Heart left ventricle (tissue), 16 donors: Measurements from ENCODE around the gene SNX3. TPM values are rescaled to one million over a fixed set of nuclear protein-coding genes. Genes with fewer than 3 reads are reported as not detected.

Experiments
- ATAC-seq, 4 donors: fragments of 200-7000 bp; cut with Tn5 transposase; one replicate each; pipeline ENCODE4 v1.9.1; 2020 to 2022; ENCODE audit warnings: moderate library complexity in 4 of 4, mild to moderate bottlenecking in 3 of 4, moderate number of reproducible peaks in 1 of 4
- DNase-seq, 5 donors: peaks; one replicate each; pipeline ENCODE4 v3.0.0-alpha.2; 2020
- H3K27ac ChIP-seq, 12 donors: fragments of 200-600 bp; sonication (generic) in 4 of 12; one replicate each; pipeline versions ENCODE4 v1.5.0 to v1.8.0; 2016 to 2022; ENCODE audit warnings: mild to moderate bottlenecking in 2 of 12
- H3K27me3 ChIP-seq, 9 donors: fragments of 200-600 bp; sonication (generic) in 2 of 9; one replicate each; pipeline versions ENCODE4 v1.5.1 to v1.8.0; 2016 to 2022; ENCODE audit warnings: mild to moderate bottlenecking in 3 of 9
- H3K36me3 ChIP-seq, 9 donors: fragments of 200-600 bp; sonication (generic) in 2 of 9; one replicate each; pipeline versions ENCODE4 v1.5.0 to v1.8.0; 2018 to 2022; ENCODE audit warnings: mild to moderate bottlenecking in 2 of 9
- H3K4me1 ChIP-seq, 12 donors: fragments of 200-600 bp; sonication (generic) in 4 of 12; one replicate each; pipeline versions ENCODE4 v1.5.0 to v1.8.0; 2016 to 2022; ENCODE audit warnings: mild to moderate bottlenecking in 3 of 12
- H3K4me3 ChIP-seq, 12 donors: fragments of 200-600 bp; sonication (generic) in 4 of 12; one replicate each; pipeline versions ENCODE4 v1.5.0 to v1.8.0; 2017 to 2022; ENCODE audit warnings: mild to moderate bottlenecking in 9 of 12, moderate library complexity in 4 of 12
- H3K9me3 ChIP-seq, 12 donors: fragments of 200-600 bp; sonication (generic) in 4 of 12; one replicate each; pipeline versions ENCODE4 v1.5.0 to v1.8.0; 2016 to 2022; ENCODE audit warnings: mild to moderate bottlenecking in 1 of 12
- CTCF ChIP-seq, 12 donors: fragments of 200-600 bp; sonication (generic) in 4 of 12; IDR thresholded peaks; one replicate each; pipeline versions ENCODE4 v1.5.0 to v1.8.0; 2018 to 2022; ENCODE audit warnings: antibody characterized with exemption in 12 of 12, mild to moderate bottlenecking in 5 of 12
- POLR2A ChIP-seq, 2 donors: fragments of 450-650 bp; IDR thresholded peaks; one replicate each; pipeline ENCODE4 v1.6.1; 2017; ENCODE audit warnings: antibody characterized with exemption in 2 of 2, mild to moderate bottlenecking in 2 of 2, moderate library complexity in 2 of 2
- WGBS, 4 donors: extraction: QIAGEN DNeasy Blood & Tissue Kit in 2 of 4; methylation state at CpG; one replicate each; pipeline versions ENCODE4 v1.1.5 to v1.1.7; 2013 to 2018; 5-methylcytosine and 5-hydroxymethylcytosine counted together
- intact Hi-C, 10 donors: fragments of 100-400 bp; cut with DNase I; formaldehyde crosslinking; loops; one replicate each; pipeline versions ENCODE4 v1.11.1 to v1.14.2; 2022
- polyA plus RNA-seq, 2 donors: library from polyadenylated mRNA; stranded (reverse); fragments of 200-250 nt; gene quantifications; one replicate each; pipeline ENCODE4 v1.2.3, GENCODE V29; 2013
- total RNA-seq, 9 donors: library from RNA; depleted of rRNA in 2 of 9; stranded (reverse); fragments of >200 nt in 2 of 9; fragmentation: NEBNext Ultra II Directional in 3 of 9; extraction: Animal tissue kit (Norgen Biotek cat#: 25700) in 3 of 9; gene quantifications; one replicate each; pipeline versions ENCODE4 v1.1.0 to v1.2.4, GENCODE V29; 2016 to 2023
- donor health status: ischemic (EF 13 %, LVEDD 7.1; RV severe dilation, severe dysfunction).
- donor health status: healthy with polysubstance abuse.
- donor health status: DM: no; HTN: yes; CAD: no.
- donor health status: DM: no; HTN: no; CAD: no.
- donor health status: ischemic (EF 25% LVEDD 6.9; RV normal size, moderate dysfunction).
- donor health status: ischemic (EF 25% LVEDD 5.7; RV mildly dilated, moderate dysfunction).
- donor health status: healthy.
- donor health status: DM: yes; HTN: yes; CAD: no.
- donor health status: ischemic (EF 35%, LVEDD 5.7; RV mildly dilated, moderate dysfunction).
- donor health status: nonischemic (EF 11% LVEDD 7.7; RV severe dilation, severe dysfunction).
- donor health status: DM: yes; HTN: yes; CAD: no.
- donor health status: PGD.
- donor health status: ischemic (EF 29% LVEDD 5.4; RV normal size, mild dysfunction).
- donor health status: nonischemic (EF 23%, LVEDD 6.1; RV moderate dilation, normal function).

Gene SNX3
- total and polyA plus RNA-seq, 11 donors: 180 to 259 (median 229) TPM

- H3K27me3 ChIP-seq: no peaks in the 10 kb centered on the region
- peaks cover 0 to 5% (median 0%) of the 10 kb centered on the region in 12 donors for H3K4me1 ChIP-seq
- DNase-seq (no peak), ATAC-seq (no peak)
- intact Hi-C loops: no loop called here
- H3K27ac ChIP-seq: no peak overlapping the region
- no peaks in the 10 kb centered on the region for H3K9me3 ChIP-seq
- no peak overlapping the region for H3K4me3 ChIP-seq
- no peak for TF ChIP-seq POLR2A (IDR thresholded peaks at IDR 0.05)
- TF ChIP-seq CTCF (IDR thresholded peaks at IDR 0.05): no peak
- WGBS, 4 donors: 97 to 98% (median 97%) methylated on average over 2 of the region's 2 CpGs
- H3K36me3 ChIP-seq: peaks cover 0 to 81% (median 58%) of the 10 kb centered on the region in 9 donors
Observed at GRCh38 chr6:108211671-108212070, 49.2 kb downstream of the SNX3 start.

GRCh38 chr6:108210556-108210955 lies 50.3 kb downstream of the SNX3 start:
- intact Hi-C loops: no loop called here
- Histone ChIP-seq H3K27me3 (no peaks in the 10 kb centered on the region), H3K36me3 (peaks cover 0 to 71% (median 57%) of the 10 kb centered on the region in 9 donors), H3K4me3 (no peak overlapping the region), H3K4me1 (peaks cover 0 to 5% (median 0%) of the 10 kb centered on the region in 12 donors), H3K9me3 (no peaks in the 10 kb centered on the region), H3K27ac (no peak overlapping the region)
- ATAC-seq (peak in 1 of 4 donors; percentile 42), DNase-seq (no peak)
- TF ChIP-seq POLR2A (IDR thresholded peaks at IDR 0.05) (no peak), CTCF (IDR thresholded peaks at IDR 0.05) (no peak)
- 89 to 94% (median 89%) methylated on average over 2 of the region's 2 CpGs for WGBS, 4 donors

GRCh38 chr6:108209738-108210137 lies 51.1 kb downstream of the SNX3 start:
- Histone ChIP-seq H3K27me3 (no peaks in the 10 kb centered on the region), H3K4me1 (peaks cover 0 to 5% (median 0%) of the 10 kb centered on the region in 12 donors), H3K36me3 (peaks cover 0 to 67% (median 52%) of the 10 kb centered on the region in 9 donors), H3K4me3 (no peak overlapping the region), H3K27ac (no peak overlapping the region), H3K9me3 (no peaks in the 10 kb centered on the region)
- DNase-seq (no peak), ATAC-seq (no peak)
- TF ChIP-seq CTCF (IDR thresholded peaks at IDR 0.05) (no peak), POLR2A (IDR thresholded peaks at IDR 0.05) (no peak)
- intact Hi-C loops: no loop called here
- WGBS, 4 donors: 96 to 97% (median 96%) methylated on average over 5 of the region's 5 CpGs

GRCh38 chr6:108207013-108207412 lies 53.8 kb downstream of the SNX3 start:
- peaks cover 0 to 50% (median 30%) of the 10 kb centered on the region in 9 donors for H3K36me3 ChIP-seq
- no peaks in the 10 kb centered on the region for H3K27me3 ChIP-seq
- peaks cover 0 to 5% (median 0%) of the 10 kb centered on the region in 12 donors for H3K4me1 ChIP-seq
- TF ChIP-seq CTCF (IDR thresholded peaks at IDR 0.05) (no peak), POLR2A (IDR thresholded peaks at IDR 0.05) (no peak)
- H3K4me3 ChIP-seq: no peak overlapping the region
- WGBS, 4 donors: 90 to 95% (median 91%) methylated on average over 4 of the region's 4 CpGs
- no peak for DNase-seq
- no peak for ATAC-seq
- intact Hi-C loops: no loop called here
- no peaks in the 10 kb centered on the region for H3K9me3 ChIP-seq
- no peak overlapping the region for H3K27ac ChIP-seq
